Measurements from ENCODE around the gene GAK. TPM values are rescaled to one million over a fixed set of nuclear protein-coding genes. Genes with fewer than 3 reads are reported as not detected.

GAK gene
- total RNA-seq, 1 experiment from 2014 or later, result 121 TPM

DNA sequence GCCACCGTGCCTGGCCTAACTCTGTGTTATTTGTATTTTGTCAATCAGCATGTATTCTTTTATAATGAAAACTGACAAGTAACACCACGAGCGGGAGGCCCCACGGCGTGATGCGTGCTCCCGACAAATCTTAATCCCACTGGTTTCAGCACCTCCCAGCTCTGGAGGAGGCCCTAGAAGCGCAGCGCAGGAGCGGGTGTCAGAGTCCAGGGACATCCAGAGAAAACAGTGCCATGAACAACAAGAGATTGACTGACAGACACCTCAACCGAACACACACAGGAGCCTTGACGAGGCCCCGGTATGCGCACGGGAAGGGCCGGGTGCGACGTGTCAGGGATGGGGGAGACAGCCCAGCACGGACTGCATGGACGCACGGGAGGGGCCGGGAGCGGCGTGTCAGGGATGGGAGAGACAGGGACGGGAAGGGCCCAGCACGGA is 23.0 kb downstream of the GAK start:
- no peak for DNase-seq (ENCODE audit: low read depth)

DNA sequence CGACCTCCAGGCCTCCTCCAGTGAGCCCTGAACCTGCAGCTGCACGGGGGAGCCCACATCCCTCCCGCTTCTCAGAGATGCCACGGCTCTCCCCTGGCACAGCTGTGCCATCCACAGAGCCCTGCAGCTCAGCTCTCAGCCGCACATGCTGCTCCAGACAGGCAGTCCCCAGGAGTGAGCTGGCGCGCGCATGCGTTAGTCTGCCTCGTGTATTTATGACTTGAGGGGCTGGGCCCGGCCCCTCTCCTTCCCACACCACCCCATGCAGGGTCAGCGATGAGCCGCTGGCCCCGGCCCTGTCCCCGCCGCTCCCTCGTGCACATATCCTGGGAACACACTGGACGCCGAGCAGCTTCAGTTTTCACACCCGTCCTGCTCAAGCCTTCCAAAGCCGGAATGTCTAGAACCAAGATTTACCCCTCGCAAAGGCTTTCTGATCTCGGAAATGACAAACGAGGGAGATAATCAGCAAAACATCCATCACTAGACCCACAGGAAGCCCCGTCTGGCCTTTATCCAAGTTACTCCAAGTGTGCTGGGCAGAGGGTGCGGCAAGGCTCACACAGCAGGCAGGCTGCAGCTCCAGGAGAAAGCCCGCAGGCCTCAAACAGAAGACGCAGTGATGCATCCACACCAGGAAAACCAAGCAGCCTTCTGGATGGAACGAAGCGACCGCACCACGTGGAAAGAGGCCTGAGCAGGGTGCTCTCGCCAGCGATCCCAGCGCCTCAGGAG is 24.3 kb downstream of the GAK start:
- DNase-seq (ENCODE audit: low read depth), result no peak

DNA sequence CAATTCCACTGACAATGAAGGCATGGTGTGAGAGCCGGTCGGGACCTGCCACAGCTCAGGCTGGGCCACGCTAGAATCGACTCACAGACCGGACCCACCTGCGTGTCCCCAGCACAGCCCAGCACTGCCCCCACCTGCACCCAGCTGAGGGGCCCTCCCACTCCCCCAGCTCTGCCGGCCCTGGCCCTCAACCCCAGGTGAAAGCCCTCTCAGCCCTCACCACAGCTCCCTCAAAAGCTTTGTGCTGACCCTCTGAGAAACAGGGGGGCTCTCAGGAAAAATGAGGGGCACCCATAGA is 25.1 kb downstream of the GAK start:
- DNase-seq (ENCODE audit: low read depth), result no peak

DNA sequence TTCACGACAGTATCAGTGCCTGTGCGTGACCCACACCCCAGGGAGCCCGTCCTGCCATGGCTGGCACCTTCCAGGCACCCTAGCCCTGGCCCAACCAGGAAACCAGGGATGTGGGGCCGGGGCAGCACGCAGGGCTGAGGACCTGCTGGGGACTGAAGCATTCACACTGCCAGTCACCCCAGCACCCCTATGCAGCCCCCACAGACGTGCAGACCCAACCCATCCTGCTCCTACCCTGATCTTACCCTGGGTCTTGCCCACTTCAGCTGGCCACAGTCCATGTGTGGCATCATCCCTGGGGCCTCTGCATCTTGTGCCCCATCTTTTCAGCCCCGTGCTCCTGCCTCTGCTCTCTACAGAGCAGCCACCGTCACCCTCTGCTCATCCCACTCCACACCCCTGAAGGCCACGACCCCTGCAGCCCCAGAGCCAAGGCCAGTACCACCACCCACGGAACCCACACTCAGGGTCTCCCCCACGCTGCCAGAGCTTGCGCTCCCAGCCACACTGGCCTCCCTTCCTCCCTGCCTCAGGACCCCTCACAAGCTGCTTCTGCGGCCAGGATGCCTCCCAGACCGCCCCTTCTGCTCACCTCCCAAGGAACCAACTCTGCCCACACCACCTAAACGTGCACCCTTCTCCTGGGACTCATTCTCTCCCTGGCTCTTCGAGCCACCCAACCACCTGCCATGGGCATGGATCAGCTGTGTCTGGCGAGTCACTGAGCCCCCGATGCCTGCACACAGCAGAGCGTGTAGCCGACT is 25.6 kb downstream of the GAK start:
- DNase-seq (ENCODE audit: low read depth), result no peak

DNA sequence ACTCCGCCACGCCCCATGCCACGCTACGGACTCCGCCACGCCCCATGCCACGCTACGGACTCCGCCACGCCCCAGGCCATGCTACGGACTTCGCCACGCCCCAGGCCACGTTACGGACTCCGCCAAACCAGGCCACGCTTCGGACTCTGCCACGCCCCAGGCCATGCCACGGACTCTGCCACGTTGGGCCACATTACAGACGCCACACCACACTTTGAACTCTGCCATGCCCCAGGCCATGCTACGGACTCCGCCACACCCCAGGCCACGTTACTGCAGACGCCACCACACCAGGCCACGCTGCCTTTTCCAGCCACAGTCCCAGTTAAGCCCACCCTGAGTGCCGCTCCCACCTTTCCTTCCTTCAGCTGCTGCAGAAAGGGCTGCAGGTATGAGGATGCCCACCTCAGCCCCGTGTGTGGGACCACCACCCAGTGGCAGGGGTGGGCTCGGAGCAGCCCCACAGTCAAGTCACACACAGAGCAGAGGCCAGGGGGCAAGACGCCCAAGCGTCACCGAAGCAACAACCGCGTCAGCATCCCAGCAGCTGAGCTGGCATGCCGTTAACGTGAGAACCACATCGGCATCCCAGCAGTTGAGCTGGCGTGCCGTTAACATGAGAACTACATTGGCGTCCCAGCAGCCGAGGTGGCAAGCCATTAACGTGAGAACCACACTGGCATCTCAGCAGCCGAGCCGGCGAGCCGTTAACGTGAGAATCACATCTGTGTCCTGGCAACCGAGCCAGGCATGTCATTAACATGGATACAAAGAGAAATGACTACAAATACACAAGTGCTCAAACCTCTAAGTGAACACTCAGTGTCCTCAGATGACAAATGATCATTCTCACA is 26.4 kb downstream of the GAK start:
- DNase-seq (ENCODE audit: low read depth), result no peak

DNA sequence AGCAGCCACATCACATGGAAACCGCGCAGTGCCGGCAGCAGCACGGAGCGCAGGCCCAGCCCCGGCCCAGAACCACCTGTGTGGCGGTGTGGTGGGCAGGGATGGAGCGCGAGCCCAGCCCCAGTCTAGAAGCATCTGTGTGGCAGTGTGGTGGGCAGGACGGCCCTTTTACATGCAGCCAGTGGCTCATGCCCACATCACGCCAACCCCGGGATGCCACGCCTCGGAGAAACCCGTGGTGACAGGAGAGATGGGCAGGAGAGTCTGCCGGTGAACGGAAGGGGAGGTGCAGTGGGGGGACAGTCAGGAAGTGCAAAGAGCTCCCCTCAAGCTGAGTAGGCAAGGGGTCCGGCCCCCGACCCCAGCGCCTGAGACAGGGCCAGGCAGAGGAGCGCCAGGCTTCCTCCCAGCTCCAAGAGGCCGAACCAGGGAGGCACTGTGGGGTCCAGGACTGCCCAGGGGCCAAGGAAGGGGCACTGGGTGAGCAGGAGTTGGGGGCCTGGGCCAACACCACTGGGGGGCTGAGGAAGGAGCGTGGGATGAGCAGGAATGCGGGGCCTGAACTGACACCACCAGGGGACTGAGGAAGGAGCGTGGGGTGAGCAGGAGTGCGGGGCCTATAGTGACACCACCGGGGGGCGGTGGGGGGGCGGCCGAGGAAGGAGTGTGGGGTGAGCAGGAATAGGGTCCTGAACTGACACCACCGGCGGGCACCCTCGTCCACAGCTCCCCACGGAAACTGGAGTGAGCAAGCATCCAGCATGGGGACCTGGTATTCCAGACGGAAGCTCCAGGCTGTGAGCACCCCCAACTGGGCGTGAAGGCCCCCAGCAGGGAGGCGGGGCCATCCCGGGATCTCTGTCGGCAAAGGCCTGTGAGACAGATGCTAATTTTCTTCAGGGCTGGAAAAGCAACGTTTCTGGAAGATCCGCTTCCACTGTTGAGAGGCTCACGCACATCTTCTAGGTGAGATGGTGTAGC is 28.8 kb downstream of the GAK start:
- DNase-seq (ENCODE audit: low read depth), result no peak

DNA sequence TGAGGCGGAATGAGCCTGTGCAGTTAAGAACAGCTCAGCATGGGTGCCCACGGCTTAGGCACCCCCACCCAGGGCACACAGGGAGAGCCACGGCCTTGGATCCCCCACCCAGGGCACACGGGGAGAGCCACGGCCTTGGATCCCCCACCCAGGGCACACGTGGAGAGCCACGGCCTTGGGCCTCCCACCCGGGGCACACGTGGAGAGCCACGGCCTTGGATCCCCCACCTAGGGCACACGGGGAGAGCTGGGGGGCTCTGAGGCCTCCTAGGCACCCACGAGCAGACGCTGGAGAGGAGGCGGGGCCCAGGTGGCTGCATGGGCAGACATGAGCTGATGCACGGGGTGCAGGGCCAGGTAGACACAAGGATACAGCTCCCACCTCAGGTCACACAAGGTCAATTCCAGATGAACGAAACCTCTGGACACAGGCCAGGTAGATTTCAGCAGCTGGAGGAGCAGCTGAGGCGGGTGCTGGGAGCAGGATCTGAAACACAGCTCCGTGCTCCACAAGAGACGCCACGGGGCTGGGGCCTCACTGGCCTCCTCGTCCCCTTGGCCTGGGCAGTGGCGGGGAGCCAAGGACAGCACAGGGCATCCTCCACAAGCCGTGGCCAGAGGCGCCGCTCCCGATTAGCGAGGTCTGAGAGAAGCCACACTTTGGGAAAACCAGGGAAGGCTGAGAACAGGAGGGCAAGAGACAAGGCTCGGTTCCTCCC is 30.8 kb downstream of the GAK start:
- no peak for DNase-seq (ENCODE audit: low read depth)

DNA sequence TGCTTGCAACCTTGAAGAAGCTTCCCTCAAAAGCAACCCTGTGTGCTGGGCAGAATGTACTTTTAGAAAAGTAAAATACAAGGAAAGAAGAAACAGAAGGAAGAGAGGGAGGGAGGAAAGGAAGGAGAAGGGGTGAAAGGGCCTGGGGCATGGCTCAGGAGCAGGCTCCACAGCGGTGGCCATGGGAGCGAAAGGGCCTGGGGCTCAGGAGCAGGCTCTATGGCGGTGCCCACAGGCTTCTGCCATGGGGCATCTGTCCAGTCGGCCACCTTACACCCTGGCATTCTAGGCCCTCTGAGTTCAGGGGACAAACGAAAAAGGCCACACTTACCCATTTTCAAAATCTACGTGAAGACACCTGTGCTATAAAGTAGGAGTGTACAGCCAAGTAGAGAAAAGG is 31.4 kb downstream of the GAK start:
- DNase-seq (ENCODE audit: low read depth), result no peak

DNA sequence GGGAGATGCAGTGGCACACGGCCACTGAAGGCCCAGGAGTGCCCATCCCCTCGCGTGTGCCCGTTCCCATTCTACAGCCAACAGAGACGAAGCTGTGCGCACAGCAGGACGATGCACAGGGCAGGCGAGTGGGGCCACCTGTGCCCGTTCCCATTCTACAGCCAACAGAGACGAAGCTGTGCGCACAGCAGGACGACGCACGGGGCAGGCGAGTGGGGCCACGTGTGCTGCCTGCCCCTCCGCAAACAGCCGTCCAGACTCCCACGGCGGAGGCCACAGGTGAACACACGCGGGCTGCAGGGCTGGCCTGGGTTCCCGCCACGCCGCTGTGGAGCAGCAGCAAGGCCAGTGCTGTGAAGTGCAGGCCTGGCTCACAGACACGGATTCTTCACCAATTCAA is 32.0 kb downstream of the GAK start:
- no peak for DNase-seq (ENCODE audit: low read depth)

DNA sequence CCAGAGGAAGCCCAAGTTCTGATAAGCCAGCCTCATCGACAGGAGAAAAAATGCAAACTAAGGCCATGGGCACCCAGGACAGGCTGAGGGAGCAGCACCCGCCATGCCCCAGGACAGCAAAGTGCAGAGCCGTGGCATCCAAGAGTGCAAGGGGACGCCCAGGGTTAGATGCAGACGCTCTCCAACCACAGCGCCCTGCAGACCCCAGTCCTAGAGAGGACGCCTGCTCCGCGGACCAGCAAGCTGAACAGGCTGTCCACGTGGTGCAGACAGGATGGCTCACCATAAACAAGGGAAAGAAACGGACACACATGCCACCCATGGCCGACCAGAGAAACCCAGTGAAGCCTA is 32.6 kb downstream of the GAK start:
- DNase-seq (ENCODE audit: low read depth), result no peak

DNA sequence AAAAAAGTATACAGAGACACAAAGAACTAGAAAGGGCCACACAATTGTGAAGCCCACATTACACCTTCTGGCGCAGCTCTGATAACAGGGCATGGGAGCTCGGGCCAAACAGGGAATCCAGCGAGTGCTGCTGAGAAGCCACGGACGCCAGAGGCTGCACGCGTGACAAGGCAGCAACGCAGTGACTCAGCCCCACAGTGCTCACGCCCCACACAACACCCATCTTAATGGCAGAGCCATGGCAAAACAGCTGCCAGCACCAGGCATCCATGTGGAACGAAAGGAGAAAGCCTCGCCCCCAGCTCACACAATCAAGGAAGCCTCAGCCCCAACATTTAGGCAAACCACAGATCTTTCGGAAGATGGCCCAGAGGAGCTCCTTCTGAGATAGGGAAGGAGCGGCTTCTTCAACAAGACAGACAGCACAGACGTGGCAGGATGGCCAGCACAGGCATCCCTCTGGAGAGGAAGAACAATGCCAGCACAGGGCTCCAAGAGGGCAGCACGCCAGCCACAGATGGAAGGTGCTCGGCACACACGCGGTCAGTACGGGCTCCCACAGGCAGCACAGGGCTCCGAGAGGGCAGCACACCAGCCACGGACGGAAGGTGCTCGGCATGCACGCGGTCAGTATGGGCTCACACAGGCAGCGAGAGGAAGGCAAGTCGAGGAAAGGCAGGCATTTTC is 33.1 kb downstream of the GAK start:
- DNase-seq (ENCODE audit: low read depth), result no peak

DNA sequence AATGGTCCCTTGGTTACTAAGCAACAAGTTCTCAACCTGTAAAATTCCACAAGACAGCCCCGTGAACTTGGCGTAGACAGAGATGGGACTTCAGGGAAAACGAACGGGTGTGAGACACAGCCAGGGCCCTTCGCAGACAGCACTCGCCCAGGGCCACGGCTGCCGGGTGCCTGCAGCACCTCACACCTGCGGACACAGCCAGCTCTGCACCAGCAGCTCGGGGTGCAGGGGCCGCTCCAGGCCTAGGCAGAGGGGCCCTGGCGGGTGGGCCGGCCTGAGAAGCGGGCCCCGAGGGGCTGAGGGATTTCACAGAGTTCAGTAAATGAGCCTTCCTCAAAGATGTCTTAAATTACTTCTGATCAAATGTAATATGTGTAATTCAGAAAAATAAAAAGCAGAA is 34.0 kb downstream of the GAK start:
- DNase-seq (ENCODE audit: low read depth), result no peak

DNA sequence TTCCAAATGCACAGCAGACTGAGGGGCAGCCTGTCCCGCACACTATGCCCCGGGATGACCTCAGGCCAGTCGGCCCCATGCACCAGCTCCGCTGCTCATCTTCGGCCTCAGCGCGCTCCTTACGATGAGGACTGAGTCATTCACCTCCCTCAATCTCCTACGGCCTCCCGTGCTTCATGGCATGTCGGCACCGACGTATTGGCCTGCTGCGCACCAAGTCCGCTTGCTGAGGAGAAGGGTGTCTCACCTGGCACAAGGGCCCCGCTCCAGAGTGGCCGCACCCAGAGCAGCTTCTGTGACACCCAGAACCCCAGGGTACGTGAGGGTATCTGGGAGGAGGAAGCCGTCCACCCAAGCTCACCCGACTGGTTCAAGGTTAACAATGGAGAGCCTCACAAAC is 35.5 kb downstream of the GAK start:
- no peak for DNase-seq (ENCODE audit: low read depth)

DNA sequence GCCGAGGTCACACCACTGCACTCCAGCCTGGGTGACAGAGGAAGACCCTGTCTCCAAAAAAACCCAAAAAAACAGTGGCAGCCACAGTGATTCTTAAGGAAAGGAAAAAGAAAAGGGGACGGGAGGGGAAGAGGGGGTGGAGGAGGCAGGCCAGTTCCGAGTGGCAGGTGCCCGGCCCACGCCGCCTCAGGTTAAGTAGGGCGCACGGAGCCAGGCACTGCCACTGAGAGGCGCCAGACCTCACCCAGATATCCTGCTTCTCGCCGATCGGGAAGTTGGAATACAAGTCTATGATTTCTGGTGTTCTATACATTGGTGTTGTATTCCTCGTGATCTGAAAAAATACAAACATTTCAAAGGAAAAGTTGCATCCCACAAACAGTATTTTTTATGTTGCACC is 35.9 kb downstream of the GAK start:
- no peak for DNase-seq (ENCODE audit: low read depth)

DNA sequence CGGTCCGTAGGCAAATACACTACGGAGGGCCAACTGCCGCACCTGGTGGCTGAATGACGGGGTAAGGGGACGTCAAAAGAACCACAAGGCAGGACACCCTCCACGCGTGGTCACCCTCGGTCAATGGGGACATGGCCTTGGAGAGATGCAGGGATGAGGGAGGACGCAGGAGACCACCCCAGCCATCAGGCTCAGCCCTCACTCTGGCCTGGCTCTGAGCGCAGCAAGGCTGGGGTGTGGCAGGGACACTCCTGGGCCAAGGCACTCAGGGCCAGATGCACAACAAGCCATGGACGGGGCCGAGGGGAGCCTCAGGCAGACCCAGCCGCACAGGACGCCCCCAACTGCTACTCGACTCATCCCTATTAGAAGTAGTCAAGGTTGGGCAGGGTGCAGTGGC is 36.5 kb downstream of the GAK start:
- DNase-seq (ENCODE audit: low read depth), result no peak

DNA sequence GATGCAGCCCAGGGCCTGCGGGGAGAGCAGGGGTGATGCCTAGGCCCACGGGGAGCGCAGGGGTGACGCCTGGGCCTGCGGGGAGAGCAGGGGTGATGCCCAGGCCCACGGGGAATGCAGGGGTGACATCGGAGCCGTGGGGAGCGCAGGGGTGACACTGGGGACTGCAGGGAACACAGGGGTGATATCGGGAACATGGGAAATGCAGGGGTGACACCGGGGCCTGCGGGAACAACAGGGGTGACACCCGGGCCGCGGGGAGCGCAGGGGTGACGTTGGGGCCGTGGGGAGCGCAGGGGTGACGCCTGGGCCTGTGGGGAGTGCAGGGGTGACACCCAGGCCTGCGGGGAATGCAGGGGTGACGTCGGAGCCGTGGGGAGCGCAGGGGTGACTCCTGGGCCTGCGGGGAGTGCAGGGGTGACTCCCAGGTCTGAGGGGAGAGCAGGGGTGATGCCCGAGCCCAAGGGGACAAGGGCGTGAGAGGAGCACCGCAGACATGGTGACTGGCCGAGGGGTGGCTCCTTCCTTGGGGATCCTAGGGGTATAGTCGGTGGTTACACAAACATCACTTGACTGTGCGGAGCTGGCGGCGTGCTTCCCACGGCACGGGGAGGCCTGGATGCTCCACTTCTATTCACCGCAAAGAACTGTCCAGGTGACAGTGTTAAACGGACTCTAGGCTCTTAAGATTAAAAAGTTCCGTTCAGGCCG is 38.0 kb downstream of the GAK start:
- DNase-seq (ENCODE audit: low read depth), result no peak

DNA sequence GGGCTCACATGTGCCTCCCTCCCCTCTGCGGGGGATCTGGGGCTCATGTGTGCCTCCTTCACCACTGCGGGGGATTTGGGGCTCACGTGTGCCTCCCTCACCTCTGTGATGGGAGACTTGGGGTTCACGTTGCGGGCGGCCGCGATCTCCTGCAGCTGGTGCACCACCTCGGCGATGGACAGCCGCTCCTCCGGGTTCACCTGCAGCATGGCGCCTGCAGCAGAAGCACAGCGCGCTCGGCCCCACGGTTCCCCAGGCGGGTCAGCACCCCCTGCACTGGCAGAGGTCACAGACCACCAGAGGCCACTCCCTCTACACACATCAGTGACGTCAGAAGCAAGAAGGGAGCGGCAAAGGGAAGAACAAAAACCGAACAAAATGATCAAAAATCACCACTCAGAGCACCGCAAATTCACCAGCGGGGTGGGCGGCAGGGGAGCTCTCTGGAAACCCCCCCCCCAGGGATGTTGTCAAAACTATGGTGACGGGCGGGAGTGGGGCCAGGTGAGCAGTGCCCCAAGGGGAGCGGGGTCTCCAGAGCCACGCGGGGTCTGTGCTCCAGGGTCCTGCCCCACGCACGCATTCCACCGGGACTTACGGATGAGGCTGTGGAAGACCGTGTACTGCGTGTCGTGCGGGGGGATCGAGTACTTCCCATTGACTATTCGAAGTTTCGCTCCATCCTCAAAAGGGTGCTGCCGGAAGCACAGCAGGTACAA is 38.7 kb downstream of the GAK start:
- no peak for DNase-seq (ENCODE audit: low read depth)

DNA sequence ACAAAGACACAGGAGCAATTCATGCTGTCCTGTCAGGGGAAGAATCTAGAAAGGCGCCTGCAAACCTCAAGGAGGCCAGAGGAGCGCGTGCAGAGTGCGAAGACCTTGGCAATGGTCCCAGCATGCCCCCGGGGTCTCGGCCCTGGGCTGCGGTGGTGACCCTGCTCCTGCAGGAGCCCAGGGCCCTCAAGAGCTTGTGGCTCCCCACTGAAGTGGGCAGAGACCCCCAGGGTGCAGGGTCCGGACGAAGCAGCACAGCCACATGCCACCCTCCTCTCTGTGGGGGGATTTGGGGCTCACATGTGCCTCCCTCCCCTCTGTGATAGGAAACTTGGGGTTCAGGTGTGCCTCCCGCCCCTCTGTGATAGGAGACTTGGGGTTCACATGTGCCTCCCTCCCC is 39.3 kb downstream of the GAK start:
- no peak for DNase-seq (ENCODE audit: low read depth)

DNA sequence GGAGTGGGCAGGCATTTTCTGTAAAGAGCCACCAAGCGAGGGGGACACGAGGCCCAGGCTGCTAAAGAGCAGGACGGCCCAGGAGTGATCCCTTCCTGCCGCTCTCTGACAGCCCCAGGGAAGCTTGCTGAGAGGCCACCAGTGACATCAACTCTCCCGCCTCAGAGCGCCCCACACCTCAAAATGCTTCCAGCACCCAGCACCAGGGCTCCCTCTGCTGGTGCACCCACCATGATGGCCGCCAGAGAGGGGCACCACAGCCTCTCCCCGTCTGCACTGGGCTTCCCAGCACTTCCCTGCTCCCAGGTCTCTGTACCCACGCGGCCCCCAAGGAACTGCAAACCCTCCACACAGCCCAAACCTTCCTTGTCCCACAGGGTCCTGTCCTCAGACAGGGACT is 40.4 kb downstream of the GAK start:
- no peak for DNase-seq (ENCODE audit: low read depth)

All from HT1080 (cell line).